ENCODE results near the gene PAX5.

PAX5 gene

DNA sequence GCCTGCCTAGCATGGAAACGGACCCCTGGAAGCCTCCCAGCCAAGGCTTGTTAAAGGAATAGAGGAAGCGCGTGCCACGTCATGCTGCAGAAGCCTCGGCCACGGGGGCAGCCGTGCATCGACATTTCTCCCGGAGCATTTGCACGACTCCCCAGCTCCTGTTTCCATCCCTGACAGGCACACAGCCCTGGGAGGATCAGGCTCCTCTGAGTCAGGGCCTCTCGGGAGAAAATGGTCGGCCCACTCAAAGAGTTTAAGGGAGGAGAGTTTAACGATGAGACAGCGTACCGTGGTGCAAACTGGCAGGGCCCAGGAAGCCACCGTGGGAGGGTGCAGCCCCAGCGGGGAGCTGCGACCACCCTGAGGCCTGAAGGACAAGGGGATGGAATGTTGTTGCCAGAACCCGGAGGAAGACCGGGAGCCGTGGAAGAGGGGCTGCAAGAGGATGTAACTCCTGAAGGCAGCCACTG, 213.6 kb downstream of the PAX5 start:
- in situ Hi-C loops (cut with HindIII; ENCODE audit: low sequenced_read_pairs) = loop anchor here (25.0 kb wide), 1 partner anchor 542 kb away; no protein-coding TSS in a partner anchor

DNA sequence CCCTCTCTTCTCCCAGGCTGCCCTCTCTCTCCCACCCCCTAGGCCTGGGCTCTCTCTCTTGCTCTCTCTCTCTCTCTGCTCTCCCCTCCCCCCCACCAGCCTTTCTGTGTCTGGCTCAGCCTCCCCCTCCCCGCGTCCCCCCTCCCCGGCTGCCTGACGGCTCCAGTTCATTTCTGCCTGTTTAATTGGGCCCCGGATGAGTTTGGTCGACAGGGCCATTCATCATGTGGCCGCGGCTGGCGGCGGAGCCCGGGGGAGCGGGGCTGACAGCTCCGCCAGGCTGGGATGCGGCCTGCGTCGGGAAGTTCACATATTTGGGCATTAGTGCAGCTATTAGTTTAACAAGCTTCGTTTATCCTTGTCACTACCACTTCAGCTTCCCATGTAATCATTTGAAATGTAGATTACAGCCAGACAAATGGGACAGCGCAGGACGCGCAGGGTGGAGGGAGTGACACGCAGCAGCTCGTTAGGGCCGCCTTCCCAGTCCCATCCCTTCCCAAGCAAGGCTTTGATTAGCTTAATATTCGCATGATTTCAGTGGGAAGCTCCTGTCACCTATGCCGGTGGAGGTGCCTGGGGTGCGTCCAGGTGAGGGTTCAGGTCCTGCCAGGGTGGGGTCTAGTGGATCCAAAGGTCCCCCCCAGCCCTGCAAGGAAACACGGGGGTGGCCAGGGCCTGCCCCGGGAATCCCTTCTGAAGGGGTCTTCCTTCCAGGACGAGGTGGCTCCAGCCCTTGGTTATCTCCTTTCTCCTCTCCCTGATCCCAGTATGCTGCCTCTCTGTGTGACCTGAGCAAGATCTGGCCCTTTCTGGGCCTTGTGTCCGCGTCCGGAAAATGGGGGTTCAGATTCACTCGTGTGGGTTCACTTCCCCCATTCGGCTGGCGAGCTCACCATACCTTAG, 214.8 kb downstream of the PAX5 start:
- in situ Hi-C loops (cut with HindIII; ENCODE audit: low sequenced_read_pairs) = loop anchor here (5.0 to 25.0 kb wide), 2 partner anchors 82 to 543 kb away; no protein-coding TSS in a partner anchor

DNA sequence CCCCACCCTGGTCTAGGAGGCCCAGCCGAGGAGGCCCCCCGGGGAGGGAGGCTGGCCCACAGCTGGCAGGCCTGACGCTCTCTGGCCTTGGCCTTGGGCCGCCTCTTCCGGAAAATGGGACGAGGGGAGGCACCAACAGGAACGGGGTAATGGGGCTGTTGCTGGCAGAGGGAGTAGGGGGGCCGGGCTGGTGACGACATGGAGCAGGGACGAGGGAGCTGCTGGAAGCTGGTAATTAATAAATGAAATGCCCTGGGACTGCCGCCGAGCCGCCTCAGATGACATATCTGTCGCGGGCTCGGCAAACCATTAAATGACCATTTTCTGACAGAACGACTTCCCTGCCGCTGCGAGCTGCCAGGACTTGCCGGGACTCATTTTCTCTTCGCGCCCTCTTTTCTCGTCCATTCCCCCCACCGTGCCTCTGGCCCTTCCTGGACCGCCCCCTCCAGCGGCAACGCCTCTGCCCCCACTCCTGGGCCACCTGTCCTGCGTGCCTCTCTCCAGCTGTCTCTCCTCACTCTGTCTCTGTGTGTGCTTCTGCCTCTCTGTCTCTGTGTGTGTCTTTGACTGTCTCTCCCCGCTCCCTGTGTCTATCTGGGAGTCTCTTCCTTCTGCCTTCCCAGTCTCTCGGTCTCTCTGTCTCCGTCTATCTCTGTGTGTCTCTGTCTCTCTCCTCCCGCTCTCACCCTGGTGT, 215.7 kb downstream of the PAX5 start:
- in situ Hi-C loops (cut with HindIII; ENCODE audit: low sequenced_read_pairs) = loop anchor here (5.0 to 25.0 kb wide), 2 partner anchors 81 to 544 kb away; no protein-coding TSS in a partner anchor

DNA sequence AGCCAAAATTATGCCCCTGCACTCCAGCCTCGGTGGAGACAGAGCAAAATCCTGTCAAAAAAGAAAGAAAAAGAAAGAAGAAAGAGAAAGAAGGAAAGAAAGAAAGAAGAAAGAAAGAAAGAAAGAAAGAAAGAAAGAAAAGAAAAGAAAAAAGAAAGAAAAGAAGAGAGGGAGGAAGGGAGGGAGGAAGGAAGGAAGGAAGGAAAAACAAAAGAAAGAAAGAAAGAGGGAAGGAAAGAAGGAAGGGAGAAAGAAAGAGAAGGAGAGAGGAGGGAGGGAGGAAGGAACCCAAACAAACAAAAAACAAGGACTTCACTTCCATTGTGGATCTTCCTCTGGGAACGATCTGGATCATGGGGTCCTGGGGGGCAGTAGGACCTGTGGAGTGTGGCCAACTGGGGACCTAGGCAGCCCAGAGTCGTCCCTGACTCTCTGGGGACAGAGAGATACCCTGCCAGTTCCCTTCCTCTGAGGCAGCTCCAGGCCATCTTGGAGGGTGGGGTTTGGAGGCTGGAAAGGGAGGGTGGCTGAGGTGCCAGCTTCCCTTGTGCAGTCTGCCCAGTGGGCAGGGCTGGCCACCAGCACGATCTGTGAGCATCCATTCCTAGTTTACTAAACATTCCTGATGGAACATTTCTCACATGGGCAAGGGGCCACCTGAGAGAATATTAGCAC, 216.8 kb downstream of the PAX5 start:
- in situ Hi-C loops (cut with HindIII; ENCODE audit: low sequenced_read_pairs) = loop anchor here (5.0 to 25.0 kb wide), 2 partner anchors 80 to 545 kb away; no protein-coding TSS in a partner anchor

DNA sequence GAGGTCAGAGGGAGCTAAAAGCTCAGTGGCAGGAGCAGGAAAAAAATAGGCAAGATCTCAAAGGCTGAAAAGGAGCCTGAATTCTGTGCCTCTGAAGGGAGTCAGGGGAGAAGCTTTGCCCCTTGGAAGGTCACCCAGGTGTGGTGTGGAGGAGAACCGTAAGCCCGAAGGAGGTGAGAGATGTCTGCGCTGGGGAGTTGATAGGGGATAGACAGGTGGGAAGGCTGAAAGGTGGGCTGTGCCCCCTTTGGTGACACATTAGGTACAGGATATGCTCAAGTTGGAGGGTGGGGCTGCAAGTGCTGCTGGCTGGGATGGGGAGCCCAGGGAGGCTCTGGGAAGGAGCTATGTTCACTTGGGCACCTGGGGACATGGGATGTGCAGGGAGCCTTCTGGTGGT, 217.7 kb downstream of the PAX5 start:
- in situ Hi-C loops (cut with HindIII; ENCODE audit: low sequenced_read_pairs) = loop anchor here (5.0 to 25.0 kb wide), 2 partner anchors 79 to 546 kb away; no protein-coding TSS in a partner anchor

DNA sequence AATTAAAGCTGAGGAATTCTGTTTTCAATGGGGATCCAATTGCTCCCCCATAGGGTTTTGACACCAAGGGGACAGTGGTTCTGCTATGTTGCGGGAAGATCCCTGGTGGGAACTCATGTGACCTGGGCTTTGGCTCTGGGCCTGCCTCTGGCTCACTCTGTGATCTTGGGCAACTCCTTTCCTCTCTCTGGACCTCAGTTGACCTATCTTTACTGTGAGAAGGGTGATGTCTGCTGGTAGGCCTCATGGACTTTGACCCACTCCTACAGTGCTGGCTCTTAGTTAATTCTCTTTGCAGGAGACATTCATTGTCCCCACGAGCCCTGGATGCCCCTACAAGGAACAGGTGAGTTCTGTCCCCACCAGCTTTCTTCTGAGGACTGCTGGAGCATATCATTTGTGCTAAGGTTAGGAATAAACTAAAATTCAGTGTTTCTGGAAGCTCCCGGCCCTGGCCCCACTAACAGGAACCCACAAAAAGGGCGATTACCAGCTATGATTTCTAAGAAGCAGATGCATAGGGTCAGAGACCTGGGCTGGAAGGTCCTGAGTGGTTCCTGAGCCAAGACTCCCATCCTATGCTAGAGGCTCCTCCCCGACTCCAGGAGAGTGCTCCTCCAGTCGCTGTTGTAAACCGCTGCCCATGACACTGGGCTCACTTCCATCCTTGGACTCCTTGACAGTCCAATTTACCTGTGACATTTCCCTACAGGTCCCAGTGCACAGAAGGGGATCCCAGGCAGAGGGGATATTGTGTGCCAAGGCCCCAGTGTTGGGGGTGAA, 218.3 kb downstream of the PAX5 start:
- in situ Hi-C loops (cut with HindIII; ENCODE audit: low sequenced_read_pairs) = loop anchor here (5.0 to 25.0 kb wide), 2 partner anchors 78 to 547 kb away; no protein-coding TSS in a partner anchor

DNA sequence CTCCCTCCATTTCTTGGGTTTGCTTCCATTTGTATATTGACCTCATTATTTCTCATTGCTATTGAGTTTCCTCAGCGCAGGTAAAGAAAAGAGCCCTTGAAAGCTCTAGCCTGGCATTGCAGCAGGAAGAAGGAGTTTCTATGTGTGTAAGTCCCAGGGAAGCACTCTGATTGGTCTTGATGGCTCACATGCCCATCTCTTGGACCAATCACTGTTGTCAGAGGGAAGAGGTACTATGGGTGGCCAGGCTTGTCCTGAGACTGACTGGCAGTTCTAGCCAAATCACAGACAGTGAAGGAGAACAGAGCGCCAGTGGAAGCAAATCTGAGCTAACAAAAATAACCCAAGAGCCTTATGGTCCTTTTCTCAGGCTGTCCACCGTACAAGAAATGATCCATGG, 219.0 kb downstream of the PAX5 start:
- in situ Hi-C loops (cut with HindIII; ENCODE audit: low sequenced_read_pairs) = loop anchor here (5.0 to 25.0 kb wide), 2 partner anchors 78 to 547 kb away; no protein-coding TSS in a partner anchor

DNA sequence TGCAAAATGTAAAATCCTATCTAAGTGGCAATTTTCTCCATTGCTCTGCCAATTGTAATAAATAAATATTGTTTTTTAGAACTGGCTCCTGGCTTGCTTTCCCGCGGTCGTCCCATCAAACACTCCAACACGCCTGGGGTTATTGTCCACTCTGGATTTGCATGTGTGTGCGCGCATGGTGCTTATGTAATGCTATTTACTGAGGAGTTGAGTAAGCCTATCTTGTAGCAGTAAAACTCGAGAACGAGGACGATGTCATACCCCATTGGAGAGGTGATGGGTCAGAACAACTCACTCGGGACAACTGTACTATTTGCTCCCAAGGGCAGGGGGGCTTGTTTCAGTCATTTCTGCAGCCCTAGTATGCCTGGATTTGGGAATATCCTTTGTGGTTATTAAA, 220.9 kb downstream of the PAX5 start:
- in situ Hi-C loops (cut with HindIII; ENCODE audit: low sequenced_read_pairs) = loop anchor here (25.0 kb wide), 1 partner anchor 549 kb away; no protein-coding TSS in a partner anchor

DNA sequence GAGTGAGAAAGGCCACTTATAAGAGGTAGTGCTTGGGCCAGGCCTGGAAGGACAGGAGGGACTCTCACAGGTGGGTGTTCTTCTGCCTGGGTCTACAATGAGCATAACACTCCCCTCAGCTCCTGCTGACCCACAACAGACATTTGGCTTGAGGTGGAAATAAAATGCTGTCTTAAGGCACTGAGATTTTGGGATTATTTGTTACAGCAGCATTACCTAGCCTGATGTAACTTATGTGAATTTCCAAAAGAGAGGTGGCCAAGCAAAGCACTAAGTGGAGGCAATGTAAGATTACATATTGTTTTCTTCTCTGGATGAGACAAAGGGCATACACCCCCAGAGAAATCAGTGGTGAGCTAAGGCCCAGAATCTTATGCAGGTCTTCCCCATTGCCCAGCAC, 221.5 kb downstream of the PAX5 start:
- in situ Hi-C loops (cut with HindIII; ENCODE audit: low sequenced_read_pairs) = loop anchor here (25.0 kb wide), 1 partner anchor 550 kb away; no protein-coding TSS in a partner anchor

DNA sequence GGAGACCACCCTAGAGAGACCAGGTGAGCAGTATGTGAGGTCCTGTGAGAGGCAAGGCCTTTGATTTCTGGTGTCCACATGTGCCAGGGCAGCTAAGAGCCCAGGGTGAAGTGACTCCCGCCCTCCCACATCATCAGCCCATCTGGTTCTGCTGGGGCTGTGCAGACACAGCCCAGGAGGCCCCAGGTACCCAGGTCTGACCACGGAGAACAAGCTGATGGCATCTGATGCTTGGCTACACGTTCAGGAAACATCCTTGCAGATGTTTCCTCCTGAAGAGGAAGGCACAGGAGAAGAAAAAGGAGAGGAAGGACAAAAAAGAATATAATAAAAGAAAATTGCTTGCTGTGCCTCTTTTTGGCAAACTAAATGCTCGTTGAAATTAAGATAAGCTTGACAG, 225.8 kb downstream of the PAX5 start:
- in situ Hi-C loops (cut with HindIII; ENCODE audit: low sequenced_read_pairs) = loop anchor here (10.0 to 25.0 kb wide), 2 partner anchors 57 to 554 kb away; no protein-coding TSS in a partner anchor

DNA sequence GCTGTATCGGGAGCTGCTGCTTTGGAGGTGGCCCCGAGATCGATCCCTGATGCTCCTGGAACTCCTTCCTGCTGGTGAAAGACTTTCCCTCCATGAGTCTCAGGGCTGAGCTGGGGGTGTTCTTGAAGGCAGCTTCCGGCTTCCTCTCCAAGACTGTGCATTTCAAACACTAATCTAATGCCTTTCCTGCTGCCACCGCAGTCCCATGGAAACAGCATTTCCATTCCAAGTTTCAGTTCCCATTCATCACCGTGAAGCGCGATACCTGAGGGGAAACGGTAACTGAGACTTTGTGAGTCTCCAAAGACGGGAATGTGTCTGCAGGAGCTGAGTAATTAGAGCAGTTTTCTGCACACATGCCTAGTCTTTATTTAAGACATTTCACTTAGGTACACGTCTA, 230.1 kb downstream of the PAX5 start:
- in situ Hi-C loops (cut with HindIII; ENCODE audit: low sequenced_read_pairs) = loop anchor here (10.0 to 25.0 kb wide), 2 partner anchors 61 to 558 kb away; no protein-coding TSS in a partner anchor

DNA sequence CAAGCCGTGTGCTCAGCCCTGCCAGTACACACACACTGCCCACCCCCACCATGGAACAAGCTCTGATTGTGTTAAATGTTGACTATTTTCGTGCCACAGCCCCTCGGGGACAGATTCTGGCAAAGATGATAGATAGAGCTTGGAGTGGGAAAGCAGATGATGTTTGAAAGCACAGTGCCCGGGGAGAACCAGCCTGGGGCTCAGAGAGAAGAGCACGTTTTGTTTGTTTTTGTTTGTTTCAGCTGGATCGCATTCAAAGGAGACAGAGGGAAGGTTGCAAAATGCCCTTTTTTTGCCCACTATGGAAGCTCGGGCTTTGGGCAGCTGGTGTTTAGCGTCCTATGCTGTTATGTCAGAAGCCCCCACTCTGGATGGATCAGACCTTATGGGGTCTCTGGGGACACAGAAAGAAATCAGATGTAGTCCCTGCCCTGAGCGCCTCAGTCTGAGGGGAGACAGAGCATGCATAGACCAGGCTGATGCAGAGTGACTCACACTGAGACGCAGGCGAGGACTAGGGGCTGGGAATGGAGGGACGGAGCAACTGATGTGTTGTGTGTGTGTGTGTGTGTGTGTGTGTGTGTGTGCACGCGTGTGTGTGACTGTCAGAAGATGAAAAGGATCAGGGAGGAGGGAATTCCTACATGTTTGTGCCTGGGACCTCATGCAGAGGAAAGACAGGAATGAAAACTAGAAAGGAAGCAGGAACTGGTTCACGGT, 231.7 kb downstream of the PAX5 start:
- in situ Hi-C loops (cut with HindIII; ENCODE audit: low sequenced_read_pairs) = loop anchor here (10.0 to 25.0 kb wide), 2 partner anchors 62 to 560 kb away; no protein-coding TSS in a partner anchor

DNA sequence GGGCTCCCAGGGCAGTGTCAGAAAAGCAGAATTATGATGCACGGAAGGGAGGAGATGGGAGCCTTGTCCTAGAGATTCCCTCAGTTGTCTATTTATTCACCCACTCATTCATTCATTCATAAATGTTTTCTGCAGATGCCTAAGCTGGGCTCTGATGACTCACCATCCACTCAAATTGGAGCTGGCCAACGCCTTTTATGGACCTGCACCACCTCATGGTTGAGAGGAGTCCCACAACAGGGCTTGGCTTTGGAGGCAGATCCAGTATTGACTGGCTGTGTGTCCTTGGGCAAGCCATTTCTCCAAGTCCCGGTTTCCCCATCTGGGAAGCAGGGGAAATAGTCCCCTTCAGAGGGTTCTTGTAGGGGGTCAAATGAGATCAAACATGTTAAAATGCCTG, 233.6 kb downstream of the PAX5 start:
- in situ Hi-C loops (cut with HindIII; ENCODE audit: low sequenced_read_pairs) = loop anchor here (10.0 to 25.0 kb wide), 2 partner anchors 64 to 562 kb away; no protein-coding TSS in a partner anchor

DNA sequence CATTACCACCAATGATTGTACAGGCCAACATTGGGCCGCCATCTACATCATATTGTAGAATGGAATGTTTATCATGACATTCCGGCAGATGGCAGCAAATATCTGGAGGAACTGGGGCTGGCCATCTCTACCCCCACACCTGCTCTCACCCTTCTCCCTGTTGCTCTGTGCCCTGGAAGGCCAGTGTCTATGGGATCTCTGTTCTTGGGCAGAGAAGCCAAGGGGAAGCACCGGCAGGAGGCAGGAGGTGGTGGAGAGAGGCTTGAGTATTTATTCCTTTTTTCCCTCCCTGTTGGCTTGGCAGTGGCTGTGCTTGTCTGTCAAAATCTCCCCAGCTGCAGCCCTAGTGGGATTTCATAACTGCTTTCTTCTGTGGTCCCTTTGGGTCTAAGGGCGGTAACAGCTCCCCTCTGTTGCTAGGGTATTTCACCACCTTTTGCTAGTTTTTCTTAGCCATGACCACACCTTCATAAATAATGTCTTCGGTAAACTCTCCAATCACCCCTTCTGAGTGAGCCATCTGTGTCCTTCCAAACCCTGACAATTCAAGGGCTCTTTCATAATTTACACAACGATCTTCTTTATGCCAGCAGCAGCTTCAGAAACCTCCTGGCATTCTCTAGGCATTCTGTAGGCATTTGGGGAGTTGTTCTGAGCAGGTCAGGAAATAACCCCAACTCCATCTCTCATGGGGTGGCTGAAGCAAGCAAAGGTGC, 235.6 kb downstream of the PAX5 start:
- in situ Hi-C loops (cut with HindIII; ENCODE audit: low sequenced_read_pairs) = no loop called here

DNA sequence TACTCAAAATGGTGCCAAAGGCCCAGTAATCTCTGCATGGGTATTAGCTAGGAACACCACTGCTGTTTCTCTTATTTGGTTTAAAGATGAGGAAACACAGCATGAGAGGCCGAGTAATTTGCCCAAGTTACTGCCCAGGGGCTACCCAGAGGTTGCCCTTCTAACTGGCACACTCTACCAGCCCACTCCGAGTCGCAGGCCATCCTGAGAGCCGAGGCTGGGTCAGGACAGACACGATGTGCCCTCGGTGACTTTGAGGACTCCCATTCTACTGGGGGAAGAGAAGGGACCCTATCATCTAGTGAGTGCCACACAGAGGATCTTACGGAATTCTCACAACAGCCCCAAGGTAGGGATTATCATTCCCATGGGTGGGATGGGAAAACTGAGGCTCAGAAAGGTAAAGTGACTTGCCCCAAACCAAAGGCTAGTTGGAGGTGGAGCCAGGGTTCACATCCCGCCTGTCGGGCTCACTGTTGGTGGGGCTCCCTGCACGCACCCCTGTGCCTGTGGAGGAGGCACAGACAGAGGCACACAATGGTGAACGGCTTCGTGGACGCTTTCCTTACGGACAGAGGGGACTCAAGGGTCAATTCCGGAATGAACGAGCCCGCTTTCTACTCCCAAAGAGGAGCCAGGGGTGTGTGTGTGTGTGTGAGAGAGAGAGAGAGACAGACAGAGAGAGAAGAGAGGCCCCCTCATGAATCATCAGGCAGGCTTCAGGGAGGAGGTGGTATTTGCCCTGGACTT, 236.4 kb downstream of the PAX5 start:
- in situ Hi-C loops (cut with HindIII; ENCODE audit: low sequenced_read_pairs) = no loop called here

DNA sequence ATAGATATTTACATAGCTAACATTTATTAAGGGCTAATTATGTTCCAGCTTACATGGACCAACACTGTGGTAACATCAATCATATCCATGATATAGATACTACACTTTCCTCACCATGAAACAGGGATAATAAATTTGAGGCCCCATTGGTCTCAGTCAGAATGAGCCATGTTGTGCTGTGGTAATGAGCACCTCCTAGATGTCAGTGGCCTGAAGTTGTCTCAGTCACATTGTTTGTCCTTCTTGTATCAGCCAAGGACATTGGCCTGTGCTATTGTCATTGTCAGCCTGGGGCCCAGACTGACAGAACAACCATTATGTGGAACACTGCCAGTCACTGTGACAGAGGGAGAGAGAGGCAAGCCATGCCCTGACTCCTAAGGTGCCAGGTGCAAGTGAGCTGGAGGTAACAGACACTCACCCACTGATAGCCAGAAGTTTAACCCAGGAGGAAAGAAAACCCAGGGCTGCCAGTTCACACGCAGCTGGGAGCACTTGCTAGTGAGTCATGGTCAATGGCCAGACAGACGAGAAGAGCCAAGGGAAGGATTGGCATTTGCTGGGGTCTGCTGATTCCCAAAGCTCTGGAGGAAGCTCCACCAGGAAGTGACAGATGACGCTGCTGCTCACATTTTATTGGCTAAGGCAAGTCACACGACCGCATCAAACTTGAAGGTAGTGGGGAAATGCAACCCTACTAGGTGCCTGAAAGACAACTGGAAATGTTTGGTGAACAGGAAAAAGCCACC, 237.2 kb downstream of the PAX5 start:
- in situ Hi-C loops (cut with HindIII; ENCODE audit: low sequenced_read_pairs) = no loop called here

DNA sequence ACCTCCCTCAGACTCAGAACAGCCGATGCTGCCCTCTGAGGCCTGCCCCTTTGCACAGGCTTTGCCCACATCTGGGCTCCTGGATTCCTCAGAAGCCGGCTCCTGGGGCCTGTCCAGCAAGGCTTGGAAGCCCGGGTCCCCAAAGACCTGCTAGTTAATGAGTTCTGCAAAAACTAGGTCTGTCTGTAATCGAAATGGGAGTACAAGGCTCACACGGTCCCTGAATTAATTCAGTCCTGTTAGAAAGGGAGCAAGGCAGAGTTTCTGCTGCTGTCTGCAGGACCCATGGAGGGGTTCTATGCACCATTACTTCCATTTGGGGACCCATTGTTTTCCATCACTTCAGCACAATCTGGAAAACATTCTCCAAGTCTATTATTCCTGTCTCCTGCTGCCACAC, 239.6 kb downstream of the PAX5 start:
- in situ Hi-C loops (cut with HindIII; ENCODE audit: low sequenced_read_pairs) = no loop called here

Data from endothelial cell of hepatic sinusoid (primary cell).